GM12872 (cell line): Measurements from ENCODE around the gene LCOR.

Source experiments
- TF ChIP-seq, protein P1 (sequence below): IDR thresholded peaks from 3 replicates; pipeline ENCODE4 v1.5.1; 2011; ENCODE audit warnings: low read depth, mild to moderate bottlenecking, low read length, moderate library complexity; ENCODE audit not compliant: insufficient read depth

Gene LCOR

DNA sequence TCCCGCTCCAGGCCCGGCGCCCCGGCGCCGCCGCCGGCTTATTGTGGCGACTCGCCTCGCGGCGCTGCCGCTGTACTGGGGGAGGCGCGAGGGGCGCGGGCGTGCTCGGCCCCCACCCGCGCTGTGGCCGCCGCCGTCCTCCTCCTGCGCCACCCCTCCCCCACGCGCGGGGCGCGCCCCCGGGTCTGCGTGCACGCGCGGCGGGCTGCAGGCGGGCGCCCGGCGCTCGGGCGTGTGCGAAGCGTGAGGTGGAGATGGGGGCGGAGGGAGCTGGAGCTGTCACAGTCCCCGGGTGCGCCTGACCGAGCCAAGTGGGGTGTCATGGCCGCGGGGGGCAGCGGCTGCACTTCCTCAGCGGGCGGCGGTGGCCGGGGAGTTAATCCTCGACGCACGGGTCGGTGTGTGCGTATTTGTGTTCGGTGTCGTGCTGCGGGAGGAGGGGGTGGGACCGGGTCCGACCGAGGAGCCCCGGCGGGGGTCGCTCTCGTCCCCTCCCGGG lies 672 bp downstream of the LCOR start:
- TF ChIP-seq, protein P1, sequence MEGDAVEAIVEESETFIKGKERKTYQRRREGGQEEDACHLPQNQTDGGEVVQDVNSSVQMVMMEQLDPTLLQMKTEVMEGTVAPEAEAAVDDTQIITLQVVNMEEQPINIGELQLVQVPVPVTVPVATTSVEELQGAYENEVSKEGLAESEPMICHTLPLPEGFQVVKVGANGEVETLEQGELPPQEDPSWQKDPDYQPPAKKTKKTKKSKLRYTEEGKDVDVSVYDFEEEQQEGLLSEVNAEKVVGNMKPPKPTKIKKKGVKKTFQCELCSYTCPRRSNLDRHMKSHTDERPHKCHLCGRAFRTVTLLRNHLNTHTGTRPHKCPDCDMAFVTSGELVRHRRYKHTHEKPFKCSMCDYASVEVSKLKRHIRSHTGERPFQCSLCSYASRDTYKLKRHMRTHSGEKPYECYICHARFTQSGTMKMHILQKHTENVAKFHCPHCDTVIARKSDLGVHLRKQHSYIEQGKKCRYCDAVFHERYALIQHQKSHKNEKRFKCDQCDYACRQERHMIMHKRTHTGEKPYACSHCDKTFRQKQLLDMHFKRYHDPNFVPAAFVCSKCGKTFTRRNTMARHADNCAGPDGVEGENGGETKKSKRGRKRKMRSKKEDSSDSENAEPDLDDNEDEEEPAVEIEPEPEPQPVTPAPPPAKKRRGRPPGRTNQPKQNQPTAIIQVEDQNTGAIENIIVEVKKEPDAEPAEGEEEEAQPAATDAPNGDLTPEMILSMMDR = no peak

DNA sequence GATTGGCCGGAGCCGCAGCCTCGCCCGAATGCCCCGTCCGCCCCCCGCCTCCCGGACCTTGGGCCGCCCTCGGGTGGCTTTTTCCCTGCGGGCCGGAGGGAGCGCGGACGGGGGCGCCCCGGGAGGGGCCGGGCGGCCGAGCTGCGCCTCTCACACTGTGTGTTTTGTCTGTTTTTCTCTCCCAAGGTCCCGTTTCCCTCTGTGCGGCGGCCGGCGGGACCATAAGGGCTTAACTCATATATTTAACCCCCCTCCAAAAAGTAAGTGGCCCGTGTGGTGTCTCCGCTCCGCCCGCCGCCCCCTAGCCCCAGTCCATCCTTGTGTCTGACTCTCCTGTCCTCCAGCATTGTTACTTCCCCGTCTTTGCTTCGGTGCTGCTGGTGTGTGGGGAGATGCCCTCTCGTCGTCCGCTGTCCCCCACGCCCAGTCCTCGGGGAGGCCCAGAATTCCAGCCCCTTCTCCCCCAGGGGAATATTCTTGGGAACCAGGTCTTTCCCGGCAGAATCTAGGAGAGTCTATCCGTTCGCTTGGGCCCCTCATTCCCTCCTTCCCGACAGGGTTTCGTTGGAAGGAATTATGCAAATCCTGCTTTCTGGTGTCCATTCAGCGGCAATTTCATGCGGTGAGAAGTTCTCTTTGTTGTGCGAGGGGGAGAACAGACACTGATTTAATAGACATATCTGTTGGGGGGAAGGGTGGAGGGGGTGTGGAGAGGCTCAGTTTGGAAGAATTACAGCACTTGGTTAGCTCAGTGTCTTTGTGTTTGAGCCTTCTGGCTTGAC lies 1.3 kb downstream of the LCOR start:
- TF ChIP-seq, protein P1 = no peak

DNA sequence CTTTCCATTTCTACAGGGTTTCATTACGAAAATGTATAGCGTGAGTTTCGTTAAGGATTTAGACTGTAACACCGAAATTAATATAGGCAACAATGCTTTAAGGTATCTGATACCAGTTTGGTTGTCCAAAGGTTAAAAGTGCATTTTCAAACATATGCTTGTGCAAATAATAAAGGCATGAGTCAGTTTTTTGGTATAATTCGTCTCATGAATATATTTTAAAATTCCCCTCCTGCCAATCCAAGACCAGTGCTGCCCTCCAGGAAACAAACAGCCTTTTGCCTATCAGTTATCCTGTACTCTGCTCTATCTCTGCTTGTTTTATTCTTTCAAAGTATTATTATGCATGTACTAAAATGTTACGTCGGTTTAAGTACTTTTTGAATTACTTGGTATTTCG lies 2.0 kb downstream of the LCOR start:
- TF ChIP-seq, protein P1 = no peak

DNA sequence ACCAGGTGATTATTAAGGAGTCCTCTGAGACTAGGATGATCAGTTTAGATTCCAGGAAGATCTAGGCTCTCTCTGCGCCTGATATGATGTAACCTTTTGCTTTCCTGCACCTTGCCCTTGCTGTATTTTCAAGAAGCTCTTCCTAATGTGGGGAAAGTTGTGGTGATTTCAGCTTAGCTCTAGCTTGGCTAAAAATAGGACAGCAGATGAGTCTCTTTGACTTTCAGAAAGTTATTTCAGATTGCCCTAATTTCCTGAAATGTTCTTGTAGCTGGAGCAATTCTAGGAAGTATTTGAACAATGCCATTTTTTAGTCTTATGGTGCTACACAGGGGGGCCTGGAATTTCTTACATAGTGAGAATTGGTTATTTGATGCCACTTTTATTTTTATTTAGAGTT lies 3.8 kb downstream of the LCOR start:
- TF ChIP-seq, protein P1 = no peak

DNA sequence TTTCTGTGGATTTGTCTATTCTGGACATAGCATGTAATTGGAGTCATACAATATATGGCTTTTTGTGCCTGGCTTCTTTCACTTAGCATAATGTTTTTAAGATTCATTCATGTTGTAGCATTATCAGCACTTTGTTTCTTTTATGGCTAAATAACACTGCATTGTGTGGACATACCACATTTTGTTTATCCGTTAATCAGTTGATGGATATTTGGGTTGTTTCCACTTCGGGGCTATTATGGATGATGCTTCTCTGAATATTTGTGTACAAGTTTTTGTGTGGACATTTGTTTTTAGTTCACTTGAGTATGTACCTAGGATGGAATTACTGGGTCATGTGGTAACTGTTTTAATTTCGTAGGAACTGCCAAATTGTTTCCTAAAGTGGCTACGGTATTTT lies 6.4 kb downstream of the LCOR start:
- TF ChIP-seq, protein P1 = no peak

DNA sequence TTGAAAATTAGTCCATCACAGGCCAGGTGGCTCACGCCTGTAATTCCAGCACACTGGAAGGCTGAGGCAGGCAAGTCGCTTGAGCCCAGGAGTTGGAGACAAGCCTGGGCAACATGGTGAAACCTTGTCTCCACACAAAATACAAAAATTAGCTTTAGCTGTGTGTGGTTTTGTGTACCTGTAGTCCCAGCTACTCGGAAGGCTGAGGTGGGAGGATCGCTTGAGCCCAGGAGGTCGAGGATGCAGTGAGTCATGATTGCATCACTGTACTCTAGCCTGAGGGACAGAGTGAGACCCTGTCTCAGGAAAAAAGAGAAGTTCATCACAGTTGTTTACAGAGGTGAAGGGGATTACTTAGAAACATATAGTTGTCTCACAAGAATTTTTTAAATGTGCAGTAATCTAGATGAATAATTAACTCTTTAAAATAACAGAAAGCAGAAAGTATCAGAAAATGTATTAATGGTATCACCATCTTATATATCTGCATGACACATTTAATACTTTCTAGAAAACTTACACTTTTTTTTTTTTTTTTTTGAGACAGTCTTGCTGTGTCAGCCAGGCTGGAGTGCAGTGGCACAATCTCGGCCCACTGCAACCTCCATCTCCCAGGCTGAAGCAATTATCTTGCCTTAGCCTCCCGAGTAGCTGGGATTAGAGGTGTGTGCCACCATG lies 8.9 kb downstream of the LCOR start:
- TF ChIP-seq, protein P1 = no peak

DNA sequence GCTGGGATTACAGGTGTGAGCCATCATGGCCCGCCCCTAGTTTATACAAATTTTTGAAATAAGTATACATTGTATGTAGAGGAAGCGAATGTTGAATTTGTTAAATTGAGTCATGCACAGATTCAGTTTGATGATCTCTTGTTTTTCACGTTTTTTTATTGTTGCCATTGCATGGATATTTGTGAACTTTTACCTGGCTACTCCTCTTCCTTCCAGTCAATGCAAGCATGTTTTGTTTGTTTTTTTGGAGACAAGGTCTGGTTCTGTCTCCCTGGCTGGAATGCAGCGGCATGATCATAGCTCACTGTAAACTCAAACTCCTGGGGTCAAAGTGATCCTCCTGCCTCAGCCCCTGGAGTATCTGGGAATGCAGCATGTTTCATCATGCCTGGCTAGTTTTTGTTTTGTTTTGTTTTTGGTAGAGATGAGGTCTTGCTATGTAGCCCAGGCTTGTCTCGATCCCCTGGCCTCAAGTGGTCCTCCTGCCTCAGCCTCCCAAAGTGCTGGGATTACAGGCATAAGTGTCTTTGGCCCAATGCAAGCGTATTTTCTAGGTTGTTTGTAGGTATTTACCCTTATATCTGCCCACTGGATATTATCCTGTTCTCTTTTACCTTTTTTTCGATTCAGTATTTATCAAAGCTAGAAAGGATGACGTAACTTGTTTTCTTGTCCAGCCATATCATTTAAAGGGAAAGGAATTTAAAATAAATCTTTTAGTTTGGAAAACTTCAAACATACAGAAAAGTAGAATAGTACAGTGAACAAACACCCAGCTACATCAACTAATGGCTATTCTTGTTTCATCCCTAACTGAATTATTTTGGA lies 11.0 kb downstream of the LCOR start:
- TF ChIP-seq, protein P1 = no peak
